ENCODE results near the gene NAXD. TPM values are rescaled to one million over a fixed set of nuclear protein-coding genes. Genes with fewer than 3 reads are reported as not detected.
"Not testable (repeated sequence)": the region's sequence is repeated elsewhere in the genome, so short reads cannot be mapped to it uniquely, and the experiment has no call there.

Gene NAXD
- total RNA-seq, 4 donors from 2014 or later: 14.5 to 25.2 (median 17.4) TPM

GRCh38 chr13:110597041-110597689 lies 18.2 kb upstream of the NAXD start:
- TF ChIP-seq CTCF (IDR thresholded peaks at IDR 0.05) (no peak), POLR2A (IDR thresholded peaks at IDR 0.05) (no peak)
- no peak for DNase-seq
- Histone ChIP-seq H3K27me3 (no peaks in the 10 kb centered on the region), H3K36me3 (no peaks in the 10 kb centered on the region), H3K4me1 (peaks cover 0 to 12% (median 0%) of the 10 kb centered on the region in 3 donors), H3K9me3 (no peaks in the 10 kb centered on the region), H3K4me3 (no peak overlapping the region), H3K27ac (no peak overlapping the region)
- intact Hi-C loops (cut with DNase I): no loop called here
- 74 to 75% methylated on average over 10 to 16 of the region's 16 CpGs for WGBS, 2 donors

- H3K4me1 ChIP-seq: peaks cover 0 to 8% (median 0%) of the 10 kb centered on the region in 3 donors
- no peak overlapping the region for H3K4me3 ChIP-seq
- WGBS, 2 donors: 78% methylated on average over 10 of the region's 10 CpGs
- H3K27ac ChIP-seq: no peak overlapping the region
- TF ChIP-seq CTCF (IDR thresholded peaks at IDR 0.05): no peak
- TF ChIP-seq POLR2A (IDR thresholded peaks at IDR 0.05): no peak
- intact Hi-C loops (cut with DNase I): no loop called here
- DNase-seq: no peak
- no peaks in the 10 kb centered on the region for H3K9me3 ChIP-seq
- H3K36me3 ChIP-seq: no peaks in the 10 kb centered on the region
- H3K27me3 ChIP-seq: no peaks in the 10 kb centered on the region
Observed at GRCh38 chr13:110600261-110600819, 15.0 kb upstream of the NAXD start.

GRCh38 chr13:110600980-110601379 lies 14.4 kb upstream of the NAXD start:
- no peak for TF ChIP-seq CTCF (IDR thresholded peaks at IDR 0.05)
- no peak for TF ChIP-seq POLR2A (IDR thresholded peaks at IDR 0.05)
- H3K4me3 ChIP-seq: no peak overlapping the region
- no peaks in the 10 kb centered on the region for H3K27me3 ChIP-seq
- no peaks in the 10 kb centered on the region for H3K9me3 ChIP-seq
- H3K27ac ChIP-seq: no peak overlapping the region
- intact Hi-C loops (cut with DNase I): no loop called here
- no peaks in the 10 kb centered on the region for H3K36me3 ChIP-seq
- peaks cover 0 to 8% (median 0%) of the 10 kb centered on the region in 3 donors for H3K4me1 ChIP-seq
- no peak for DNase-seq
- WGBS, 2 donors: 61 to 71% methylated on average over 4 of the region's 4 CpGs

GRCh38 chr13:110605132-110605531 lies 10.2 kb upstream of the NAXD start:
- WGBS, 2 donors: 91 to 93% methylated on average over 6 of the region's 6 CpGs
- intact Hi-C loops (cut with DNase I): no loop called here
- Histone ChIP-seq H3K4me1 (peaks cover 0 to 7% (median 0%) of the 10 kb centered on the region in 3 donors), H3K27ac (no peak overlapping the region), H3K9me3 (no peaks in the 10 kb centered on the region), H3K27me3 (no peaks in the 10 kb centered on the region), H3K4me3 (no peak overlapping the region), H3K36me3 (no peaks in the 10 kb centered on the region)
- TF ChIP-seq CTCF (IDR thresholded peaks at IDR 0.05) (no peak), POLR2A (IDR thresholded peaks at IDR 0.05) (no peak)
- no peak for DNase-seq

- DNase-seq; H3K4me3 ChIP-seq; H3K27ac ChIP-seq; intact Hi-C loops (cut with DNase I); H3K27me3 ChIP-seq; H3K9me3 ChIP-seq; H3K36me3 ChIP-seq: not testable (repeated sequence)
- no CpG with 5 or more reads among the region's 33 CpGs for WGBS, 2 donors
- peaks cover 0 to 17% (median 0%) of the 10 kb centered on the region in 3 donors for H3K4me1 ChIP-seq
Observed at GRCh38 chr13:110606281-110606680, 9.1 kb upstream of the NAXD start.

Measured in esophagus squamous epithelium (tissue), 5 donors.